Mesodermal cell (in vitro differentiated cells): ENCODE results near the gene GRXCR1. TPM values are rescaled to one million over a fixed set of nuclear protein-coding genes. Genes with fewer than 3 reads are reported as not detected.

Experiments used
- H3K27ac ChIP-seq: 2 replicates; pipeline ENCODE4 v1.7.0; 2013; ENCODE audit warnings: mild to moderate bottlenecking, low read depth, low read length, moderate library complexity; ENCODE audit not compliant: severe bottlenecking
- H3K36me3 ChIP-seq: 2 replicates; pipeline ENCODE4 v1.7.1; 2013; ENCODE audit warnings: mild to moderate bottlenecking, low read length, moderate library complexity; ENCODE audit not compliant: control insufficient read depth, insufficient read depth
- H3K4me1 ChIP-seq: one replicate; pipeline ENCODE4 v1.7.1; 2013; ENCODE audit warnings: mild to moderate bottlenecking, low read length; ENCODE audit not compliant: insufficient read depth, control insufficient read depth, poor library complexity, severe bottlenecking
- H3K4me3 ChIP-seq: 2 replicates; pipeline ENCODE4 v1.7.0; 2013; ENCODE audit warnings: low read length, control low read depth, mild to moderate bottlenecking; ENCODE audit not compliant: insufficient read depth, poor library complexity, severe bottlenecking; ENCODE audit errors: extremely low read depth
- H3K9me3 ChIP-seq: 2 replicates; pipeline ENCODE4 v1.7.1; 2013; ENCODE audit warnings: mild to moderate bottlenecking, low read length, moderate library complexity; ENCODE audit not compliant: control insufficient read depth
- WGBS, 2 experiments: methylation state at CpG; one replicate each; pipeline ENCODE4 v1.1.5; 2013; ENCODE audit warnings: missing lambda C conversion rate in 2 of 2; ENCODE audit not compliant: insufficient coverage in 2 of 2; 5-methylcytosine and 5-hydroxymethylcytosine counted together
- polyA plus RNA-seq, 2 experiments: library from polyadenylated mRNA; stranded (reverse); fragments of 50-300 nt; gene quantifications; one replicate each; pipeline ENCODE4 v1.2.3, GENCODE V29; 2013

Gene GRXCR1
- not detected for polyA plus RNA-seq (2013, experiment 1 of 2)
- polyA plus RNA-seq (2013, experiment 2 of 2), result not detected

DNA sequence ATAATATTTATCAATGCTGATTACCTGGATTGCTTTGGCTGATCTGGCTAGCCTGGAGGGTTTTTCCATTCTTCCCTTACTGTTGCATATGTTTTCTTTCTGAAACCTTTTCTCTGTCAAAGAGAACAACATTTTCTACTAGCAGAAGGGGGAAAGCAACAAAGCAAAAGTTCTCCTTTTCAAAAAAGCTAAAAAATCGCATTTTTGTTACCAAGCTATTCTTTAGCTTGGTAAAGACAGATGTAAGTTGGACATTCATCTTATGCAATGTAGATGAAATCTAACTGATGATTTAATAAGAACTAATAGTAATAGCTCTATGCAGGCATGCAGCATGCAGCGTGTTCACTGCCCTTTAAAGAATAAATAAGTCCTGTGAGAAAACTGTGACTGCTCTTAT, at the start of gene GRXCR1:
GRXCR1 (plus strand) TSS at position 301 of the 400 bp plus-strand sequence. CDS start 554 bp downstream, outside the sequence.
- H3K4me1 ChIP-seq, result no peaks in the 10 kb centered on the region
- no peak within 1 kb of the TSS for H3K4me3 ChIP-seq
- H3K27ac ChIP-seq, result no peak within 1 kb of the TSS
- H3K9me3 ChIP-seq, result no peaks in the 10 kb centered on the region
- no peaks in the 10 kb centered on the region for H3K36me3 ChIP-seq
- 100% methylated on average over 1 of the region's 2 CpGs; no CpG with 5 or more reads in 1 of the 2 experiments for WGBS, 2 experiments

DNA sequence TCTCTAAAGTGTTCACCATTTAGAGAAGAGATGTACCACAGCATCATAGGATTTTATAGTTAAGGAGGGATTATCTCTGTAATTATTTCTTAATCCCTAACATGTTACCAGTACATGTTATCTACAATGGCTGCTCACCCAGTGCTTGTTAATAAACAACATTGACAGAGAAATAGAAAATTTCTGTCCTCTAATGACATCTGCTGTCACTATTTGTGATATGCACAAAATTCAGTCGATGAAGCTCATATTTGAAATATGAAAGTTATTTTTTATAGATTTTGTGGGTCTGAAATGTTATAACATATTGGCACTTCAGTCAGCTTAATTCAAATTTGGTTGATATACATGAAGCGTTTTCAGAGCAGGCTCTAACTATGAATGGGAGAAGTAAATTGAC, 48.8 kb upstream of the GRXCR1 start:
- H3K27ac ChIP-seq, result no peak overlapping the region
- no peaks in the 10 kb centered on the region for H3K36me3 ChIP-seq
- 100% methylated on average over 1 of the region's 2 CpGs; no CpG with 5 or more reads in 1 of the 2 experiments for WGBS, 2 experiments
- no peak overlapping the region for H3K4me3 ChIP-seq
- no peaks in the 10 kb centered on the region for H3K9me3 ChIP-seq
- H3K4me1 ChIP-seq, result no peaks in the 10 kb centered on the region

GRCh38 chr4:42844422-42845070, 48.0 kb upstream of the GRXCR1 start:
- H3K4me1 ChIP-seq, result no peaks in the 10 kb centered on the region
- no peaks in the 10 kb centered on the region for H3K36me3 ChIP-seq
- 88 to 90% methylated on average over 3 of the region's 3 CpGs for WGBS, 2 experiments

DNA sequence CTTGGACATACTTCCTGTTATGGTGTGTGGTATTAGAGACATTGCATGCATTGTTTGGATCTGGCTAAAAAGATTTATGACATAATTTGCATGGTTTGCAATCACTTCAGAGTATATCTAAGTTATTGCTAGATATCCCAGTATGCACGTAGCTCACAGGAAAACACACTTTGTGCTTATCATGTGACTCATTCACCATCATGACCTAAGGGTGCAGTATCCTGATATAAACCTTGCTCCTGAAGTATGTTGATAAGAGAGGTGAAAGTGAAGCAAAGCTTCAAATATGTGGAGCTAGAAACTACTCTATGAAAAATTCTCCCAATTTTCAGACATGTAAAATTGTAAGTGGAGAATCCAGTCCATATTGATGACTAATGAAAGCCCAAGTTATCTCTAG, 46.9 kb upstream of the GRXCR1 start:
- no CpG with 5 or more reads among the region's 1 CpG for WGBS, 2 experiments
- Histone ChIP-seq H3K9me3 (no peaks in the 10 kb centered on the region), H3K36me3 (no peaks in the 10 kb centered on the region), H3K4me3 (no peak overlapping the region), H3K4me1 (no peaks in the 10 kb centered on the region), H3K27ac (no peak overlapping the region)

More at GRCh38 chr4:42844422-42845070, 48.0 kb upstream of the GRXCR1 start:
- Histone ChIP-seq H3K27ac (no peak overlapping the region), H3K4me3 (no peak overlapping the region), H3K9me3 (no peaks in the 10 kb centered on the region)

- H3K4me3 ChIP-seq, result no peak overlapping the region
- H3K27ac ChIP-seq, result no peak overlapping the region
- no peaks in the 10 kb centered on the region for H3K36me3 ChIP-seq
- H3K4me1 ChIP-seq, result no peaks in the 10 kb centered on the region
- no peaks in the 10 kb centered on the region for H3K9me3 ChIP-seq
These were observed 36.7 kb upstream of the GRXCR1 start for GRCh38 chr4:42855779-42856178.

GRCh38 chr4:42865572-42866189, 26.8 kb upstream of the GRXCR1 start:
- Histone ChIP-seq H3K4me1 (no peaks in the 10 kb centered on the region), H3K4me3 (no peak overlapping the region), H3K36me3 (no peaks in the 10 kb centered on the region), H3K27ac (no peak overlapping the region), H3K9me3 (no peaks in the 10 kb centered on the region)
- 0 to 21% methylated on average over 1 to 2 of the region's 3 CpGs for WGBS, 2 experiments

GRCh38 chr4:42871261-42871660, 21.3 kb upstream of the GRXCR1 start:
- H3K36me3 ChIP-seq, result no peaks in the 10 kb centered on the region
- H3K27ac ChIP-seq, result no peak overlapping the region
- WGBS, 2 experiments, result 96 to 100% methylated on average over 2 to 3 of the region's 5 CpGs
- H3K4me1 ChIP-seq, result no peaks in the 10 kb centered on the region
- no peaks in the 10 kb centered on the region for H3K9me3 ChIP-seq
- H3K4me3 ChIP-seq, result no peak overlapping the region

DNA sequence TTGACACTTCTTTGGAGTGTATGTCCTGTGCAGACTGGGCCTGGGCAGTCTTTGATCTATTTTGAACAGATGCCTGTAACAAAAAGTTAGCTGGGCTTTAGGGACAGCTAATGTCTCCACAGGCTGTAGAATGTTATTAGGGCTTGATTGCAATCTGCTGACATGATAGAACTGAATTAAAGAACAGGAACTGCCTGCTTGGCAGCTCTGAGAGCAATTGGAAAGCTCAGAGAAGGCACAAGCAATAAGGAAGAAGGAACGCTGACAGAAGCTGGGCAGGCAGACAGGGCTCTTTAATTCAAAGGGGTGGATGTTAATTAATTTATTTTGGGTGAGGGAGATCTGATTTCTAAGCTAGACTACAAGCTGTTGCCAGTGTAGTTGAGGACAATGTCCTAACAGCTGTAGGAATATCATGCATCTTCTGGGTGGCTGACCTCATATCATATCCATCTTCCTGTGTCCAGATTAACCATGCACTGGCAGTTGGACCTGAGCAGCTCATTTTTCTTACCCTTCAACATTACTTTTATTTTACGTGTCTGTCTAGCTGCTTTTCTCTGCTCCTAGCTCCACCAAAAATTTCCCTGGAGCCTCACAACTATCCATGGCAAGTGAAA, 20.7 kb upstream of the GRXCR1 start:
- Histone ChIP-seq H3K4me3 (no peak overlapping the region), H3K4me1 (no peaks in the 10 kb centered on the region), H3K9me3 (no peaks in the 10 kb centered on the region), H3K36me3 (no peaks in the 10 kb centered on the region), H3K27ac (no peak overlapping the region)
- 83 to 100% methylated on average over 1 to 2 of the region's 2 CpGs for WGBS, 2 experiments

DNA sequence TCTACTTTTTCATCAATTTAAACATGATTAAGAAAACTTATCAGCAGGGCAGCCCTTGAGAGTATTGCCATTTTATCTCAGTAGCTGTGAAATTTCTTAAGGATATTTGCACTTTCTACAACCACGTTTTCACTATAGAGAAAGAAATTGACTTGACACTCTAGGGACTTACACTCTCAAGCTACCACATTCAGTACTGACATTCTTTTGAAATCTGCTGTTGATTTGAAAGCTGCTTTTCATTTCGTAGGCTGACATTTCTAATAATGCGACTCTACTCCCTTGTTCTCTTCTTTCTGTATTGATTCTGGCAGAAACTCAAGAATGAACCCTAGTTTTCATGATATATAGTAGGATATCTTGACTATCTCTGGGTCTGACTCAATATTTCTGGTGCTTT, 13.7 kb upstream of the GRXCR1 start:
- 67 to 80% methylated on average over 1 of the region's 3 CpGs for WGBS, 2 experiments
- Histone ChIP-seq H3K36me3 (no peaks in the 10 kb centered on the region), H3K4me3 (no peak overlapping the region), H3K9me3 (no peaks in the 10 kb centered on the region), H3K4me1 (no peaks in the 10 kb centered on the region), H3K27ac (no peak overlapping the region)

GRCh38 chr4:42881253-42881652, 11.3 kb upstream of the GRXCR1 start:
- H3K4me1 ChIP-seq, result no peaks in the 10 kb centered on the region
- H3K4me3 ChIP-seq, result no peak overlapping the region
- no CpG with 5 or more reads among the region's 2 CpGs for WGBS, 2 experiments
- H3K27ac ChIP-seq, result no peak overlapping the region
- no peaks in the 10 kb centered on the region for H3K36me3 ChIP-seq
- H3K9me3 ChIP-seq, result no peaks in the 10 kb centered on the region

DNA sequence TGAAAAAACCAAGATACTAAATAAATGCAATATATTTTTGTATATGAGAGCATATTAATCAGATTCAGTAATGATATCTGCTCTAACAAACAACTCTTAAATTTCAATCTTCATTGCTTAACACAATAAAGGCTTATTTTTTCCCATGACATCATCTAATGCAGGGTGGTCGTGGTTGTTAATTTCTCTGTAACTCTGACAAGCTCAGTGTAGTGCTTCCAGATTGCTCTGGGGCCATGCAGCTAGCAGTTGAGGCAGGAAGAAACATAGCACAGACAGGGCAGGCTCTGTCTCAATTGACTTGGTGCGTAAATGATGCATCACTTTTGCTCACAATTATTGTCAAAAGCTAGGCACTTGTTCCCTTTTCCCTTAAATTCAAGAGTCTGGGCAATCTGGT, 869 bp upstream of the GRXCR1 start:
- 89 to 100% methylated on average over 1 to 2 of the region's 2 CpGs for WGBS, 2 experiments
- H3K9me3 ChIP-seq, result no peaks in the 10 kb centered on the region
- H3K36me3 ChIP-seq, result no peaks in the 10 kb centered on the region
- no peak overlapping the region for H3K27ac ChIP-seq
- H3K4me1 ChIP-seq, result no peaks in the 10 kb centered on the region
- no peak overlapping the region for H3K4me3 ChIP-seq
